Activated CD8-positive, alpha-beta T cell treated with anti-CD3 and anti-CD28 coated beads for 36 hours (primary cell): ENCODE results near the gene PFKL. TPM values are rescaled to one million over a fixed set of nuclear protein-coding genes. Genes with fewer than 3 reads are reported as not detected.

Experiments used
- ATAC-seq: fragments of 200-7000 bp; cut with Tn5 transposase; one replicate; pipeline ENCODE4 v1.10.0; 2021; ENCODE audit warnings: mild to moderate bottlenecking, moderate library complexity
- CTCF ChIA-PET: fragments of 350-600 bp; sonication (Branson Sonifier 250); formaldehyde crosslinking; loops from one replicate; lab custom pipeline; 2021; ENCODE audit warnings: antibody characterized with exemption; lab: Charles Lee
- POLR2A ChIA-PET: fragments of 350-600 bp; sonication (Branson Sonifier 250); formaldehyde crosslinking; loops from one replicate; lab custom pipeline; 2021; ENCODE audit warnings: antibody characterized with exemption; lab: Charles Lee
- DNase-seq: peaks from one replicate; pipeline ENCODE4 v3.0.0-alpha.2; 2020
- H3K27ac Mint-ChIP-seq: one replicate; pipeline ENCODE4 v1.8.0; 2021; ENCODE audit warnings: mild to moderate bottlenecking, mixed read lengths
- H3K27me3 Mint-ChIP-seq: one replicate; pipeline ENCODE4 v1.8.0; 2021; ENCODE audit warnings: mixed read lengths
- H3K36me3 Mint-ChIP-seq: one replicate; pipeline ENCODE4 v1.8.0; 2021; ENCODE audit warnings: low read depth, mixed read lengths
- H3K4me1 Mint-ChIP-seq: one replicate; pipeline ENCODE4 v1.8.0; 2021; ENCODE audit warnings: low read depth, mixed read lengths
- H3K4me3 Mint-ChIP-seq: one replicate; pipeline ENCODE4 v1.8.0; 2021; ENCODE audit warnings: mild to moderate bottlenecking, moderate library complexity, mixed read lengths
- H3K9me3 Mint-ChIP-seq: one replicate; pipeline ENCODE4 v1.8.0; 2021; ENCODE audit warnings: mixed read lengths
- intact Hi-C: fragments of 100-400 bp; cut with micrococcal nuclease; formaldehyde crosslinking; loops from one replicate; pipeline ENCODE4 v1.10.0; 2022
- total RNA-seq, 2 experiments: library from RNA; stranded (reverse); gene quantifications; one replicate each; pipeline ENCODE4 v1.2.3, GENCODE V29; 2021
- TF ChIP-seq, protein P1 (sequence below): fragments of 200-600 bp; IDR thresholded peaks from one replicate; pipeline ENCODE4 v1.8.0; 2022; ENCODE audit warnings: antibody characterized with exemption, mild to moderate bottlenecking

PFKL gene
- total RNA-seq, 2 experiments from 2014 or later: 188 to 200 TPM

DNA sequence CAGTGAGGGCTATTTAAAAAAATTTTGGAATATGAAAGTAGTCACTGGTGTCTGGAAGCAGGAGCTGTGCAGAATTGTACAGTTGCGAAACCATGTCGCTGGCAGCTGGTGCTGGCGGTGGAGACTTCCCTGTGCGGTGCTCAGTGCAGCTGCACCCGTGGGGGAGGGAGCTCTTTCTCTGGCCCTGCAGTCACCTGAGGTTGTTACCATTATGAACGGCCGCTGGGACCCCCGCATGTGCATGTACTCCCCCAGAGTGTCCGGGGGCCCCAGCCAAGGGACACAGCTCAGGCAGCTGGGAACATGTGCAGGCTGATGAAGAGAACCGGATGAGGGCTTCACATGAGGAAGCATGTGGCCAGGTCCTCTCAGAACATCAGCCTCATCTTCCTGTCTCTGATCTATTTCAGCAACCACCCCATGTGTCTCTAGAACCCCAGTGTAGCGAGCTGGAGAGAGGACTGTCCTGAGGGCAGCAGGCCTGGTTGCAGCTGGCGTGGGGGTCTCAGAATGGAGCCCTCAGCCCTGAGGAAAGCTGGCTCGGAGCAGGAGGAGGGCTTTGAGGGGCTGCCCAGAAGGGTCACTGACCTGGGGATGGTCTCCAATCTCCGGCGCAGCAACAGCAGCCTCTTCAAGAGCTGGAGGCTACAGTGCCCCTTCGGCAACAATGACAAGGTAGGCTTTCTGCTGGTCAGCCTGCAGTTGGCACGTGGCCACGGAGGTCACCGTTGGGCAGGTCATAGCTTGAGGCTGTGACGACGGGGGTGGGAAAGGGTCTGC, 53.5 kb downstream of the PFKL start, which contains the start of gene TRPM2:
TRPM2 (plus strand) TSS at position 431 of the 780 bp plus-strand sequence; CDS start at position 511, 80 bp downstream.
- H3K36me3 Mint-ChIP-seq: no peaks in the 10 kb centered on the region
- no peaks in the 10 kb centered on the region for H3K9me3 Mint-ChIP-seq
- TF ChIP-seq, protein P1, sequence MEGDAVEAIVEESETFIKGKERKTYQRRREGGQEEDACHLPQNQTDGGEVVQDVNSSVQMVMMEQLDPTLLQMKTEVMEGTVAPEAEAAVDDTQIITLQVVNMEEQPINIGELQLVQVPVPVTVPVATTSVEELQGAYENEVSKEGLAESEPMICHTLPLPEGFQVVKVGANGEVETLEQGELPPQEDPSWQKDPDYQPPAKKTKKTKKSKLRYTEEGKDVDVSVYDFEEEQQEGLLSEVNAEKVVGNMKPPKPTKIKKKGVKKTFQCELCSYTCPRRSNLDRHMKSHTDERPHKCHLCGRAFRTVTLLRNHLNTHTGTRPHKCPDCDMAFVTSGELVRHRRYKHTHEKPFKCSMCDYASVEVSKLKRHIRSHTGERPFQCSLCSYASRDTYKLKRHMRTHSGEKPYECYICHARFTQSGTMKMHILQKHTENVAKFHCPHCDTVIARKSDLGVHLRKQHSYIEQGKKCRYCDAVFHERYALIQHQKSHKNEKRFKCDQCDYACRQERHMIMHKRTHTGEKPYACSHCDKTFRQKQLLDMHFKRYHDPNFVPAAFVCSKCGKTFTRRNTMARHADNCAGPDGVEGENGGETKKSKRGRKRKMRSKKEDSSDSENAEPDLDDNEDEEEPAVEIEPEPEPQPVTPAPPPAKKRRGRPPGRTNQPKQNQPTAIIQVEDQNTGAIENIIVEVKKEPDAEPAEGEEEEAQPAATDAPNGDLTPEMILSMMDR: no peak
- peaks cover 50% of the 10 kb centered on the region for H3K4me1 Mint-ChIP-seq
- intact Hi-C loops: no loop called here
- ATAC-seq (peak; percentile 70), DNase-seq (peak; percentile 58)
- peaks cover 8% of the 10 kb centered on the region for H3K27me3 Mint-ChIP-seq
- H3K27ac Mint-ChIP-seq: peak within 1 kb of the TSS; percentile 66
- ChIA-PET CTCF (interaction anchor here (0.8 to 2.4 kb wide), 2 partner anchors 11 to 13 kb away, joined by 3 to 8 read pairs; no protein-coding TSS in a partner anchor), POLR2A (interaction anchor here (1.2 to 3.1 kb wide), 3 partner anchors 10 to 22 kb away, joined by 4 to 14 read pairs (median 6); no protein-coding TSS in a partner anchor)
- peak within 1 kb of the TSS; percentile 58 for H3K4me3 Mint-ChIP-seq

DNA sequence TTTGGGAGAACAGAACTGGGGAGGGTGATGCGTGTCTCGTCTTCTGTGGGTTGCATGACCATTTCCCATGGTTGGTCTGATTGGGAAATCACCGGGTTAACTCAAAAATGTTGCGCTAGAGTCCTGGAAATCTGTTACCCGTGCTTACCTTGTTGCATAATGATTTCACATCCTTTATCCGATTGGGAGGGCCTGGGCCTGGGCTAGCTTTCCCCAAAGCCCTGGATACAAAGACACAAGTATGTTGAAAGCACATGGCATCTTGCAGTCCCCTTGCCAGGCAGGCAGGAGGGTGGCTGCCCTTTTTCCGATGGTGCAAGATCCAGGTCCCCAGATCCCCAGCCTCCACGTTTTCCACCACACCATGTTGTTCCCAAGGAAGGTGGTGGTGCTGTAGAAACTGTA, 54.1 kb downstream of the PFKL start:
- Mint-ChIP-seq H3K27ac (peak overlapping the region; percentile 66), H3K9me3 (no peaks in the 10 kb centered on the region), H3K4me3 (peak overlapping the region; percentile 58), H3K27me3 (peaks cover 8% of the 10 kb centered on the region), H3K4me1 (peaks cover 50% of the 10 kb centered on the region), H3K36me3 (no peaks in the 10 kb centered on the region)
- no peak for ATAC-seq
- POLR2A ChIA-PET: interaction anchor here (0.8 to 3.1 kb wide), 3 partner anchors 9 to 14 kb away, joined by 3 to 14 read pairs (median 6); no protein-coding TSS in a partner anchor
- intact Hi-C loops: no loop called here
- CTCF ChIA-PET: interaction anchor here (2.4 kb wide), 1 partner anchor 12 kb away, joined by 8 read pairs; no protein-coding TSS in a partner anchor
- TF ChIP-seq, protein P1: no peak
- DNase-seq: no peak

DNA sequence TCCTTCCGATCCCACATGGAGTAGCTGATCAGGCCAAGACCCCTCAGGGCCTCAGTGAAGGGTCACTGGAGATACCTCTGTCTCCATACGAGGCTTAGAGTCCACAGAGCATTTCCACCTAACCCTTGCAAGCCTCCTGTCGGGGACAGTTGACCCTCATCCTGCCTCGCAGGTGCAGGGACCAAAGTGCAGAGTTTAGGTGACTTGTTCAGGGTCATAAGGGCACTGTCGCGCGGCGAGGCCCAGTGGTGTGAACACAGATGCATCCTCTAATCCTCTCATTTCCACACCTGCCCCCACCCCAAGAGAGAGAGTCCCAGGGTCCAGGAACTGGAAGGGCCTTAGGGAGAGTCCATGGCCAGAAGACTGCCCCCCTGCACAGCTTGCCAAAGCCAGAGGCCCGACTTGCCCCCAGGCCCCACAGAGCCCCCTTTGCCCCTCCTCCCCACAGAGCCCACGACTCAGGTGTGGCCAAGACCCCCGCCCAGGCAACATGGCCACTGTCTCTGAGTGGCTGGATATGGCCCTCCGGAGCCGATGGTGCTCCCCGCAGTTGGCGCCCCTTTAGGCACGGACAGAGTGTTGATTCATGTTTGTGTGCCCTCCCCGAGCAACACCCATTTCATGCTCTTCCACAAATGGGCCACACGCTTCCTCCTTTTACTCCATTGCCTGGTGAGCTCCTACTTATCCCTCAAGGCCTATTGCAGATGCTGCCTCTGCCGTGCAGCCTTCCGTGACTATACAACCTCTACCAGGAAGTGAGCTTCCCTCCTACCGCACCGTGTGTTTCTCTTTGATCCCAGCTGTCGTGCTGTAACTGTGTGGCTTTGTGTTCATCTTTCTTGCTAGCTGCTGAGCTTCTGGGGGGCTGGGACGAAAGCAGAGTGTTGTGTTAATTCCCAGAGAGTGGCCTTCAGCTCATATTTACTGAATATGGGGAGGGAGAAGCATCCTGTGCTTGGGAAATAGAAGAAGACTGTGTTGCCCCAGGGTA, 55.2 kb downstream of the PFKL start:
- Mint-ChIP-seq H3K36me3 (no peaks in the 10 kb centered on the region), H3K27ac (peak overlapping the region; percentile 66), H3K9me3 (no peaks in the 10 kb centered on the region), H3K4me3 (peak overlapping the region; percentile 58), H3K27me3 (peaks cover 5% of the 10 kb centered on the region), H3K4me1 (peaks cover 50% of the 10 kb centered on the region)
- peak; percentile 51 for ATAC-seq
- intact Hi-C loops: no loop called here
- CTCF ChIA-PET: interaction anchor here (1.1 to 1.4 kb wide), 2 partner anchors 57 to 130 kb away, joined by 3 read pairs; no protein-coding TSS in a partner anchor
- peak; percentile 61 for DNase-seq
- TF ChIP-seq, protein P1: no peak
- POLR2A ChIA-PET: interaction anchor here (0.8 to 3.1 kb wide), 4 partner anchors 8 to 57 kb away, joined by 3 to 14 read pairs (median 4); no protein-coding TSS in a partner anchor

DNA sequence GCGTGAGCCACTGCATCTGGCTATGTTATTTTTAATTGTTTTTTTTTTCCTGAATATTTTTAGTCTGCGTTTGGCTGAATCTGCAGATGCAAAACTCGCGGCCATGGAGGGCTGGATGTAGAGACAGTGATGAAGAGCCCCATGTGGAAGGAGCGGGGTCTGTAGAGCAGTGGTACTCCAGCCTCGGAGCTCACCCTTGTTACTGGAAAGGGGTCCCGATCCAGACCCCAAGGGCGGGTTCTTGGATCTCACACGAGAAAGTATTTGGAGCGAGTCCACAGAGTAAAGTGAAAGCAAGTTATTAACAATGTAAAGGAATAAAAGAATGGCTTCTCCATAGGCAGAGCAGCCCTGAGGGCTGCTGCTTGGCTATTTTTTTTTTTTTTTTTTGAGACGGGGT, 56.3 kb downstream of the PFKL start:
- Mint-ChIP-seq H3K4me3 (no peak overlapping the region), H3K27ac (no peak overlapping the region), H3K27me3 (peaks cover 2% of the 10 kb centered on the region), H3K4me1 (peaks cover 50% of the 10 kb centered on the region), H3K9me3 (no peaks in the 10 kb centered on the region), H3K36me3 (no peaks in the 10 kb centered on the region)
- POLR2A ChIA-PET: no interaction called here
- no peak for DNase-seq
- CTCF ChIA-PET: interaction anchor here (1.1 to 1.4 kb wide), 2 partner anchors 58 to 129 kb away, joined by 3 read pairs; no protein-coding TSS in a partner anchor
- TF ChIP-seq, protein P1: no peak
- ATAC-seq: no peak
- intact Hi-C loops: no loop called here
